ENCODE data around the gene GOLIM4.

GOLIM4 gene

GRCh38 chr3:168085491-168086119 is 10.1 kb downstream of the GOLIM4 start:
- H3K36me3 ChIP-seq: no peaks in the 10 kb centered on the region
- DNase-seq: no peak
- intact Hi-C loops (cut with DNase I; ENCODE audit: low total_unique reads): no loop called here
- H3K27me3 ChIP-seq: no peaks in the 10 kb centered on the region
- H3K4me3 ChIP-seq: no peak overlapping the region
- no peaks in the 10 kb centered on the region for H3K9me3 ChIP-seq
- H3K27ac ChIP-seq: no peak overlapping the region
- TF ChIP-seq CTCF (IDR thresholded peaks at IDR 0.05): no peak
- peaks cover 0 to 28% (median 0%) of the 10 kb centered on the region in 4 donors for H3K4me1 ChIP-seq

- H3K36me3 ChIP-seq: no peaks in the 10 kb centered on the region
- H3K9me3 ChIP-seq: no peaks in the 10 kb centered on the region
- no peak overlapping the region for H3K27ac ChIP-seq
- no peak for TF ChIP-seq CTCF (IDR thresholded peaks at IDR 0.05)
- intact Hi-C loops (cut with DNase I; ENCODE audit: low total_unique reads): no loop called here
- H3K27me3 ChIP-seq: no peaks in the 10 kb centered on the region
- no peak for DNase-seq
- no peak overlapping the region for H3K4me3 ChIP-seq
- H3K4me1 ChIP-seq: peaks cover 0 to 14% (median 0%) of the 10 kb centered on the region in 4 donors
Measured at GRCh38 chr3:168083906-168084305, 11.8 kb downstream of the GOLIM4 start.

GRCh38 chr3:168081856-168082255 is 13.9 kb downstream of the GOLIM4 start:
- no peak overlapping the region for H3K4me3 ChIP-seq
- no peaks in the 10 kb centered on the region for H3K9me3 ChIP-seq
- H3K27ac ChIP-seq: no peak overlapping the region
- intact Hi-C loops (cut with DNase I; ENCODE audit: low total_unique reads): no loop called here
- no peaks in the 10 kb centered on the region for H3K27me3 ChIP-seq
- no peak for DNase-seq
- no peak for TF ChIP-seq CTCF (IDR thresholded peaks at IDR 0.05)
- peaks cover 0 to 10% (median 0%) of the 10 kb centered on the region in 4 donors for H3K4me1 ChIP-seq
- no peaks in the 10 kb centered on the region for H3K36me3 ChIP-seq

GRCh38 chr3:168081171-168081771 is 14.5 kb downstream of the GOLIM4 start:
- Histone ChIP-seq H3K27me3 (no peaks in the 10 kb centered on the region), H3K4me3 (no peak overlapping the region), H3K9me3 (no peaks in the 10 kb centered on the region), H3K27ac (no peak overlapping the region), H3K4me1 (peaks cover 0 to 4% (median 0%) of the 10 kb centered on the region in 4 donors), H3K36me3 (no peaks in the 10 kb centered on the region)
- no peak for TF ChIP-seq CTCF (IDR thresholded peaks at IDR 0.05)
- intact Hi-C loops (cut with DNase I; ENCODE audit: low total_unique reads): no loop called here
- no peak for DNase-seq

GRCh38 chr3:168080499-168081170 is 15.1 kb downstream of the GOLIM4 start:
- intact Hi-C loops (cut with DNase I; ENCODE audit: low total_unique reads): no loop called here
- no peak for TF ChIP-seq CTCF (IDR thresholded peaks at IDR 0.05)
- no peak for DNase-seq
- Histone ChIP-seq H3K4me1 (peaks cover 0 to 4% (median 0%) of the 10 kb centered on the region in 4 donors), H3K9me3 (no peaks in the 10 kb centered on the region), H3K4me3 (no peak overlapping the region), H3K27me3 (no peaks in the 10 kb centered on the region), H3K27ac (no peak overlapping the region), H3K36me3 (no peaks in the 10 kb centered on the region)

Measured in tibial artery (tissue), 4 donors.